ENCODE results near the gene CRTC1. TPM values are rescaled to one million over a fixed set of nuclear protein-coding genes. Genes with fewer than 3 reads are reported as not detected.
A peak's percentile ranks its signal among the peaks of the same experiment; 100 is the strongest.
"Not testable (repeated sequence)": the region's sequence is repeated elsewhere in the genome, so short reads cannot be mapped to it uniquely, and the experiment has no call there.

The CRTC1 gene
- total RNA-seq, 1 donor from 2014 or later: 7.2 TPM

DNA sequence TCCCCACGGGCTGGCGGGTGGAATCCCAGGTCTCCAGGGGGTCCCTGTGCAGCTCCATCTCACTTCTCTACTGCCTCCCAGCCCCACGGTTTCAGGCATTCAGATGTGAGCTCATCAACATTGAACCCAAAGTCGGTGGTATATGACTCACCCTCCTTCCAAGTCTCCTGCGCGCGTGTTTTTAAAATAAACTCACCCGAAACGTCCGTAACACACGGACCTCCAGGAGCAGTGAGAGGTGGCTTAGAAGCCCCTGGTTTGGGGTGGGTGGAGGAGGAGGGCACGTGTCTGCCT is 14.0 kb upstream of the CRTC1 start:
- Mint-ChIP-seq H3K4me1 (no peaks in the 10 kb centered on the region), H3K9me3 (no peaks in the 10 kb centered on the region), H3K27me3 (no peaks in the 10 kb centered on the region), H3K36me3 (ENCODE audit: low read depth) (peaks cover 8% of the 10 kb centered on the region), H3K4me3 (no peak overlapping the region), H3K27ac (no peak overlapping the region)
- intact Hi-C loops (cut with micrococcal nuclease): no loop called here
- no peak for DNase-seq

GRCh38 chr19:18669883-18670282 is 13.6 kb upstream of the CRTC1 start:
- intact Hi-C loops (cut with micrococcal nuclease): loop anchor here (10.0 kb wide), 1 partner anchor 215 kb away; no protein-coding TSS in a partner anchor
- H3K4me1 Mint-ChIP-seq: no peaks in the 10 kb centered on the region

DNA sequence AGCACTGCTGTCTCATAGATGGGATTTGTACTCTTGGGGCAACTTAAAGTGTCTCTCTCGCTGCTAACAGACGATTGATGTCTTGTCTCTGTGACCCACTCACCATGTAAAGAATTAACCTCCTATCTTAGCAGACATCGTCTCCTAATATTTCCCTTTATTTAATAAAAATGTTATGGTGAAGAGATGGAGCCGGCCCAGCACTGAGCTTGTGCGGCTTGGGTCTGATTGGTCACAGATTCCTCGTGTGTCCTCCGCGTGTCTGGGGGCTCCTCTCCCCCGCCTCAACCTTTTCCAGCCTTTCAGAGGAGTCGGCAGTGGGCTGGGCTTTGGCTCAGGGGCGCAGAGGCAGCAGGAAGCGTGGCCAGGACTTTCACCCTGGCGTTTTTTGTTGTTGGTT is 13.2 kb upstream of the CRTC1 start:
- intact Hi-C loops (cut with micrococcal nuclease): loop anchor here (10.0 kb wide), 1 partner anchor 216 kb away; no protein-coding TSS in a partner anchor
- H3K27me3 Mint-ChIP-seq: no peaks in the 10 kb centered on the region
- peaks cover 8% of the 10 kb centered on the region for H3K36me3 Mint-ChIP-seq (ENCODE audit: low read depth)
- no peak for DNase-seq
- H3K27ac Mint-ChIP-seq: no peak overlapping the region
- no peaks in the 10 kb centered on the region for H3K9me3 Mint-ChIP-seq
- no peaks in the 10 kb centered on the region for H3K4me1 Mint-ChIP-seq
- H3K4me3 Mint-ChIP-seq: no peak overlapping the region

More at GRCh38 chr19:18669883-18670282, 13.6 kb upstream of the CRTC1 start:
- Mint-ChIP-seq H3K9me3 (no peaks in the 10 kb centered on the region), H3K27me3 (no peaks in the 10 kb centered on the region), H3K36me3 (ENCODE audit: low read depth) (peaks cover 8% of the 10 kb centered on the region), H3K27ac (no peak overlapping the region), H3K4me3 (no peak overlapping the region)
- no peak for DNase-seq

- Mint-ChIP-seq H3K27ac (no peak overlapping the region), H3K27me3 (no peaks in the 10 kb centered on the region), H3K4me1 (no peaks in the 10 kb centered on the region), H3K36me3 (ENCODE audit: low read depth) (peaks cover 8% of the 10 kb centered on the region), H3K4me3 (no peak overlapping the region), H3K9me3 (no peaks in the 10 kb centered on the region)
- DNase-seq: no peak
- intact Hi-C loops (cut with micrococcal nuclease): loop anchor here (10.0 kb wide), 1 partner anchor 217 kb away; no protein-coding TSS in a partner anchor
Observed at GRCh38 chr19:18671303-18672043, 12.0 kb upstream of the CRTC1 start.

- Mint-ChIP-seq H3K36me3 (ENCODE audit: low read depth) (peaks cover 8% of the 10 kb centered on the region), H3K4me1 (no peaks in the 10 kb centered on the region), H3K9me3 (no peaks in the 10 kb centered on the region), H3K4me3 (no peak overlapping the region), H3K27me3 (no peaks in the 10 kb centered on the region), H3K27ac (no peak overlapping the region)
- intact Hi-C loops (cut with micrococcal nuclease): loop anchor here (10.0 kb wide), 1 partner anchor 217 kb away; no protein-coding TSS in a partner anchor
- DNase-seq: no peak
Observed at GRCh38 chr19:18672044-18672451, 11.4 kb upstream of the CRTC1 start.

DNA sequence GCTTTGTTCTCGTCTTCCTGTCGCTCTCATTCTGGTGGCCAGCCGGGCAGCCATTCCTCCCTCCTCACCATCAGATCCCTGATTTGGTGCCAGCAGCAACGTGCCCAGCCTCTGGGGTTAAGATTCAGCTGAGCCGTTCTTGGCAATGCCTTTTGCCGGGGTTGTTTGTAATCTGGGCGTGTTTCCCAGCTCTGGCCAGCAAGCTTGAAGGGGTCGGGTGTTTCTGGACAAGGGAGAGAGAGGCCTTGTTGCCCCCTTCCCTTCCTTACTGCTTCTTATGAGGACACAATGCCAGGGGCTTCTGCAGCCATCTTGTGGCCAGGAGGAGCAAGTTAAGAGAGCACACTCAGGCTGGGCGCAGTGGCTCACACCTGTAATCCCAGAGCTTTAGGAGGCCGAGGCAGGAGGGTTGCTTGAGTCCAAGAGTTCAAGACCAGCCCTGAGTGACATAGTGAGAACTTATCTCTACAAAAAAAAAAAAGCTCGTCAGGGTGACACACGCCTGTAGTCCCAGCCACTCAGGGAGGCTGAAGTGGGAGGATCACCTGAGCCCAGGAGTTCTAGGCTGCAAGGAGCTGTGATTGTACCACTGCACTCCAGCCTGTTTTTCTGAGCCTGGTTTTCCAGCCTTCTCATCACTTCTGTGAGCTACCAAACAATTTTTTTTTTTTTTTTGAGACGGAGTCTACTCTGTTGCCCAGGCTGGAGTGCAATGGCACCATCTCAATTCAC is 10.7 kb upstream of the CRTC1 start:
- DNase-seq: no peak
- Mint-ChIP-seq H3K27ac (no peak overlapping the region), H3K27me3 (no peaks in the 10 kb centered on the region), H3K9me3 (no peaks in the 10 kb centered on the region), H3K4me3 (no peak overlapping the region), H3K4me1 (no peaks in the 10 kb centered on the region), H3K36me3 (ENCODE audit: low read depth) (peaks cover 5% of the 10 kb centered on the region)
- intact Hi-C loops (cut with micrococcal nuclease): loop anchor here (10.0 kb wide), 1 partner anchor 218 kb away; no protein-coding TSS in a partner anchor

- no peak for DNase-seq
- Mint-ChIP-seq H3K4me1 (no peaks in the 10 kb centered on the region), H3K27ac (no peak overlapping the region), H3K4me3 (no peak overlapping the region), H3K9me3 (no peaks in the 10 kb centered on the region), H3K27me3 (no peaks in the 10 kb centered on the region), H3K36me3 (ENCODE audit: low read depth) (peaks cover 4% of the 10 kb centered on the region)
- intact Hi-C loops (cut with micrococcal nuclease): loop anchor here (10.0 kb wide), 1 partner anchor 220 kb away; no protein-coding TSS in a partner anchor
Observed at GRCh38 chr19:18674616-18675015, 8.9 kb upstream of the CRTC1 start.

DNA sequence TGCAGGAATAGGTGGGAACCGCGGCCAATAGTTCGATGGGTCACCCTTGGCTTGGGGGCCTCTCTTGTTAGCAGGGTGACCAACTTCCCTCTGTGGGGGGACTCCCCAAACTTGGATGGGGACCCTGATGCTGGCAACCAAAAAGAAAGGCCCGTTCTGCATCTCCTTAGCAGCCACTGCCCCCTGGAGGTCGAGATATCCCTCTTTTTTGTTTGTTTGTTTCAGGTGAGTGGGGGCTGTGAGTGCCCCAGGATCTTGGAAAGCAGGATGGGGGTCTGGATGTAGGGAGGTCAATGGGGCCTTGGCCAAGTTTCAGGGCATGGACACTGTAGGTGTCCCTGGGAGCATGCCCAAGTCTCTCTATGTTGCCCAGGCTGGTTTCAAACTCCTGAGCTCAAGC is 7.7 kb upstream of the CRTC1 start:
- Mint-ChIP-seq H3K4me3 (no peak overlapping the region), H3K9me3 (no peaks in the 10 kb centered on the region), H3K27ac (no peak overlapping the region), H3K4me1 (no peaks in the 10 kb centered on the region), H3K36me3 (ENCODE audit: low read depth) (no peaks in the 10 kb centered on the region), H3K27me3 (no peaks in the 10 kb centered on the region)
- intact Hi-C loops (cut with micrococcal nuclease): loop anchor here (10.0 kb wide), 1 partner anchor 221 kb away; no protein-coding TSS in a partner anchor
- peak; percentile 74 for DNase-seq

- no peaks in the 10 kb centered on the region for H3K27me3 Mint-ChIP-seq
- H3K36me3 Mint-ChIP-seq (ENCODE audit: low read depth): no peaks in the 10 kb centered on the region
- H3K4me1 Mint-ChIP-seq: peaks cover 2% of the 10 kb centered on the region
- no peak overlapping the region for H3K4me3 Mint-ChIP-seq
- H3K27ac Mint-ChIP-seq: no peak overlapping the region
- no peaks in the 10 kb centered on the region for H3K9me3 Mint-ChIP-seq
- no peak for DNase-seq
- intact Hi-C loops (cut with micrococcal nuclease): loop anchor here (10.0 kb wide), 1 partner anchor 222 kb away; no protein-coding TSS in a partner anchor
Observed at GRCh38 chr19:18676692-18677091, 6.8 kb upstream of the CRTC1 start.

- no peak overlapping the region for H3K27ac Mint-ChIP-seq
Observed at GRCh38 chr19:18677156-18677555, 6.3 kb upstream of the CRTC1 start.

DNA sequence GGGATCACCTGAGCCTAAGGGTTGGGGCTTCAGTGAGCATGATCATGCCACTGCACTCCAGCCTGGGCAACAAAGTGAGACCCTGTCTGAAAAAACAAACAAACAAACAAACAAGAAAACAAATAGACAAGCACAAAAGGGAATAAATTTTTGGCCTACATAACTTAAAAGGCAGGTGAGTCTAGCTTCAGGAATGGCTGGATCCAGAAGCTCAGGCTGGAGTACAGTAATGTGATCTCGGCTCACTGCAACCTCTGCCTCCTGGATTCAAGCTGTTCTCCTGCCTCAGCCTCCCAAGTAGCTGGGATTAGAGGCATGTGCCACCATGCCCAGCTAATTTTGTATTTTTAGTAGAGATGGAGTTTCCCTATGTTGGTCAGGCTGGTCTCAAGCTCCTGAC is 3.3 kb upstream of the CRTC1 start:
- not testable (repeated sequence) for H3K27me3 Mint-ChIP-seq; H3K36me3 Mint-ChIP-seq (ENCODE audit: low read depth); H3K9me3 Mint-ChIP-seq; H3K4me3 Mint-ChIP-seq; DNase-seq; H3K27ac Mint-ChIP-seq
- intact Hi-C loops (cut with micrococcal nuclease): loop anchor here (5.0 kb wide), 1 partner anchor 93 kb away; the partner anchor contains the start of gene REX1BD
- H3K4me1 Mint-ChIP-seq: peaks cover 11% of the 10 kb centered on the region

More at GRCh38 chr19:18677156-18677555, 6.3 kb upstream of the CRTC1 start:
- DNase-seq: no peak
- H3K9me3 Mint-ChIP-seq: no peaks in the 10 kb centered on the region
- no peaks in the 10 kb centered on the region for H3K27me3 Mint-ChIP-seq
- peaks cover 2% of the 10 kb centered on the region for H3K4me1 Mint-ChIP-seq
- intact Hi-C loops (cut with micrococcal nuclease): loop anchor here (10.0 kb wide), 1 partner anchor 222 kb away; no protein-coding TSS in a partner anchor
- no peaks in the 10 kb centered on the region for H3K36me3 Mint-ChIP-seq (ENCODE audit: low read depth)
- H3K4me3 Mint-ChIP-seq: no peak overlapping the region

GRCh38 chr19:18682807-18683108 is 722 bp upstream of the CRTC1 start:
- no peaks in the 10 kb centered on the region for H3K36me3 Mint-ChIP-seq (ENCODE audit: low read depth)
- H3K27me3 Mint-ChIP-seq: no peaks in the 10 kb centered on the region
- H3K27ac Mint-ChIP-seq: peak overlapping the region; percentile 74
- DNase-seq: no peak
- H3K4me1 Mint-ChIP-seq: peaks cover 13% of the 10 kb centered on the region
- intact Hi-C loops (cut with micrococcal nuclease): loop anchor here (5.0 kb wide), 1 partner anchor 95 kb away; the partner anchor contains the start of gene REX1BD
- peak overlapping the region; percentile 88 for H3K4me3 Mint-ChIP-seq
- H3K9me3 Mint-ChIP-seq: no peaks in the 10 kb centered on the region

- no peaks in the 10 kb centered on the region for H3K9me3 Mint-ChIP-seq
- H3K27me3 Mint-ChIP-seq: no peaks in the 10 kb centered on the region
- no peaks in the 10 kb centered on the region for H3K36me3 Mint-ChIP-seq (ENCODE audit: low read depth)
- H3K27ac Mint-ChIP-seq: peak overlapping the region; percentile 53
- DNase-seq: no peak
- intact Hi-C loops (cut with micrococcal nuclease): loop anchor here (5.0 kb wide), 1 partner anchor 97 kb away; the partner anchor contains the start of gene REX1BD
- peaks cover 13% of the 10 kb centered on the region for H3K4me1 Mint-ChIP-seq
- peak overlapping the region; percentile 88 for H3K4me3 Mint-ChIP-seq
Observed at GRCh38 chr19:18683958-18684641, 620 bp downstream of the CRTC1 start.
